HEK293T (cell line): ENCODE data around the gene CAMK2G.
"Not testable (repeated sequence)": the region's sequence is repeated elsewhere in the genome, so short reads cannot be mapped to it uniquely, and the experiment has no call there.

Experiments
- CTCF ChIA-PET: fragments of 350-600 bp; formaldehyde crosslinking; extraction: SDS; loops from one replicate; lab custom pipeline; 2021; ENCODE audit warnings: antibody characterized with exemption, inconsistent platforms; lab: Yijun Ruan, JAX
- POLR2A ChIA-PET: fragments of 350-600 bp; formaldehyde crosslinking; extraction: SDS; loops from one replicate; lab custom pipeline; 2020; ENCODE audit warnings: antibody characterized with exemption, inconsistent platforms; lab: Yijun Ruan, JAX
- DNase-seq: peaks from one replicate; pipeline ENCODE4 v3.0.0; 2012; ENCODE audit warnings: mixed read lengths; ENCODE audit errors: extremely low spot score
- ARNT ChIP-seq: fragments of 450-650 bp; IDR thresholded peaks from 2 replicates; pipeline ENCODE4 v1.6.1; 2017; ENCODE audit warnings: mild to moderate bottlenecking
- BHLHE40 ChIP-seq: fragments of 450-650 bp; IDR thresholded peaks from 2 replicates; pipeline ENCODE4 v1.6.1; 2016; ENCODE audit warnings: mild to moderate bottlenecking, moderate library complexity, borderline replicate concordance
- CTBP1 ChIP-seq: fragments of 450-650 bp; IDR thresholded peaks from 2 replicates; pipeline ENCODE4 v1.6.1; 2016; ENCODE audit warnings: borderline replicate concordance
- ELF4 ChIP-seq: fragments of 450-650 bp; IDR thresholded peaks from 2 replicates; pipeline ENCODE4 v1.6.1; 2017; ENCODE audit warnings: antibody characterized with exemption
- FOXA1 ChIP-seq: fragments of 450-650 bp; IDR thresholded peaks from 2 replicates; pipeline ENCODE4 v1.6.1; 2016; ENCODE audit warnings: mild to moderate bottlenecking
- FOXK2 ChIP-seq: fragments of 450-650 bp; IDR thresholded peaks from 2 replicates; pipeline ENCODE4 v1.6.1; 2016; ENCODE audit warnings: mild to moderate bottlenecking
- FOXM1 ChIP-seq: fragments of 450-650 bp; IDR thresholded peaks from 2 replicates; pipeline ENCODE4 v1.6.1; 2017; ENCODE audit warnings: mild to moderate bottlenecking, borderline replicate concordance
- HDGF ChIP-seq: fragments of 450-650 bp; IDR thresholded peaks from 2 replicates; pipeline ENCODE4 v1.6.1; 2017; ENCODE audit warnings: antibody characterized with exemption, borderline replicate concordance
- L3MBTL2 ChIP-seq: fragments of 450-650 bp; conservative IDR thresholded peaks from 2 replicates; pipeline ENCODE4 v1.6.1; 2016; ENCODE audit warnings: mild to moderate bottlenecking
- LEF1 ChIP-seq: fragments of 450-650 bp; IDR thresholded peaks from 2 replicates; pipeline ENCODE4 v1.6.1; 2017; ENCODE audit warnings: mild to moderate bottlenecking, borderline replicate concordance
- NFRKB ChIP-seq: fragments of 450-650 bp; IDR thresholded peaks from 2 replicates; pipeline ENCODE4 v1.6.1; 2016; ENCODE audit warnings: mild to moderate bottlenecking, moderate library complexity
- PKNOX1 ChIP-seq: fragments of 450-650 bp; IDR thresholded peaks from 2 replicates; pipeline ENCODE4 v1.6.1; 2016
- SP1 ChIP-seq: fragments of 450-650 bp; IDR thresholded peaks from 2 replicates; pipeline ENCODE4 v1.6.1; 2017
- SUZ12 ChIP-seq: fragments of 450-650 bp; IDR thresholded peaks from 2 replicates; pipeline ENCODE4 v1.6.1; 2016; ENCODE audit warnings: mild to moderate bottlenecking
- TARDBP ChIP-seq: fragments of 450-650 bp; IDR thresholded peaks from 2 replicates; pipeline ENCODE4 v1.6.1; 2016
- ZNF384 ChIP-seq: fragments of 450-650 bp; IDR thresholded peaks from 2 replicates; pipeline ENCODE4 v1.6.1; 2016

The CAMK2G gene

GRCh38 chr10:73874267-73875138 lies at the start of gene CAMK2G:
Gene CAMK2G, minus strand, starts transcription at chr10:73874555. Its CDS starts 94 bp downstream, at chr10:73874461.
- DNase-seq: peak; percentile 90
- CTCF ChIA-PET: no interaction called here
- POLR2A ChIA-PET: interaction anchor here (0.6 to 1.0 kb wide), 3 partner anchors 18 to 23 kb away, joined by 3 read pairs; no protein-coding TSS in a partner anchor
- TF ChIP-seq PKNOX1 (no peak), L3MBTL2 (peak; percentile 67)

GRCh38 chr10:73922864-73923133 lies 48.4 kb upstream of the CAMK2G start:
- TF ChIP-seq TARDBP (no peak), PKNOX1 (no peak), FOXM1 (no peak), LEF1 (no peak), SUZ12 (no peak)
- CTCF ChIA-PET: no interaction called here
- no peak for DNase-seq
- POLR2A ChIA-PET: no interaction called here

- no peak for TF ChIP-seq NFRKB
- TF ChIP-seq CTBP1: no peak
- no peak for TF ChIP-seq SP1
- TF ChIP-seq BHLHE40: no peak
- TF ChIP-seq FOXK2: no peak
- TF ChIP-seq LEF1: no peak
- TF ChIP-seq HDGF: no peak
- no peak for TF ChIP-seq SUZ12
- no peak for TF ChIP-seq TARDBP
- no peak for TF ChIP-seq L3MBTL2
- no peak for TF ChIP-seq ARNT
- no peak for TF ChIP-seq ZNF384
- no peak for TF ChIP-seq FOXA1
- no peak for TF ChIP-seq FOXM1
- no peak for TF ChIP-seq PKNOX1
- CTCF ChIA-PET: interaction anchor here (1.6 kb wide), 1 partner anchor 36 kb away, joined by 3 read pairs; no protein-coding TSS in a partner anchor
- DNase-seq: no peak
- POLR2A ChIA-PET: no interaction called here
Observed at GRCh38 chr10:73922007-73922863, 47.9 kb upstream of the CAMK2G start.

GRCh38 chr10:73920089-73920488 lies 45.7 kb upstream of the CAMK2G start:
- CTCF ChIA-PET: interaction anchor here (1.0 kb wide), 1 partner anchor 20 kb away, joined by 5 read pairs; no protein-coding TSS in a partner anchor
- POLR2A ChIA-PET: no interaction called here
- TF ChIP-seq SUZ12: no peak
- TF ChIP-seq ZNF384: no peak
- no peak for TF ChIP-seq PKNOX1
- TF ChIP-seq FOXA1: no peak
- TF ChIP-seq NFRKB: no peak
- no peak for TF ChIP-seq BHLHE40
- TF ChIP-seq FOXM1: no peak
- no peak for TF ChIP-seq CTBP1
- TF ChIP-seq HDGF: no peak
- TF ChIP-seq L3MBTL2: no peak
- no peak for TF ChIP-seq LEF1
- TF ChIP-seq SP1: no peak
- no peak for TF ChIP-seq FOXK2
- TF ChIP-seq TARDBP: no peak
- TF ChIP-seq ELF4: no peak
- TF ChIP-seq ARNT: no peak
- no peak for DNase-seq

- POLR2A ChIA-PET, DNase-seq: not testable (repeated sequence)
- CTCF ChIA-PET: interaction anchor here (1.0 kb wide), 1 partner anchor 21 kb away, joined by 5 read pairs; no protein-coding TSS in a partner anchor
Observed at GRCh38 chr10:73919481-73919880, 45.1 kb upstream of the CAMK2G start.
